22Rv1 (cell line): ENCODE data around the gene EYS.

Experiments
- ZFX ChIP-seq: fragments of 450-650 bp; IDR thresholded peaks from 2 replicates; pipeline ENCODE4 v1.6.1; 2017; ENCODE audit warnings: antibody characterized with exemption, borderline replicate concordance
- TF ChIP-seq, protein P1 (sequence below): fragments of 450-650 bp; IDR thresholded peaks from 2 replicates; pipeline ENCODE4 v1.5.1; 2017; ENCODE audit warnings: mild to moderate bottlenecking

DNA sequence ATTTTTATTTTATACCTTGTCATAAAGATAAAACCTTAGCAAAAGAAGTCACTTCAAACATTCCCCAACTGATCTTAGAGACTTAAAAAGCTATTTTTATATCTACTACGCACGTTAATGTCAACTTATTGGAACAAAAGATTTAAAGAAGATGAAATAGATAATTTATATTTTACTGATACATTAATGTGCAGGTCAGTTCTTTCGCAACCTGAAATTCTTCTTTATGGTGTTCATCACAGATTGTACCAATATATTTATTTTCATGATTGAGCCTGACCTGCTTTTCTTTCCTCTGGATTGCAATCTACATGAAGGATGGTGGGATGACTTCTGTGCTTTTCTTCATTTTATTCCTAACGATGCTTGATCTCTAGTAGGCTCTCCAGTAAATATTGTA lies 1475.1 kb downstream of the EYS start:
- TF ChIP-seq, protein P1, sequence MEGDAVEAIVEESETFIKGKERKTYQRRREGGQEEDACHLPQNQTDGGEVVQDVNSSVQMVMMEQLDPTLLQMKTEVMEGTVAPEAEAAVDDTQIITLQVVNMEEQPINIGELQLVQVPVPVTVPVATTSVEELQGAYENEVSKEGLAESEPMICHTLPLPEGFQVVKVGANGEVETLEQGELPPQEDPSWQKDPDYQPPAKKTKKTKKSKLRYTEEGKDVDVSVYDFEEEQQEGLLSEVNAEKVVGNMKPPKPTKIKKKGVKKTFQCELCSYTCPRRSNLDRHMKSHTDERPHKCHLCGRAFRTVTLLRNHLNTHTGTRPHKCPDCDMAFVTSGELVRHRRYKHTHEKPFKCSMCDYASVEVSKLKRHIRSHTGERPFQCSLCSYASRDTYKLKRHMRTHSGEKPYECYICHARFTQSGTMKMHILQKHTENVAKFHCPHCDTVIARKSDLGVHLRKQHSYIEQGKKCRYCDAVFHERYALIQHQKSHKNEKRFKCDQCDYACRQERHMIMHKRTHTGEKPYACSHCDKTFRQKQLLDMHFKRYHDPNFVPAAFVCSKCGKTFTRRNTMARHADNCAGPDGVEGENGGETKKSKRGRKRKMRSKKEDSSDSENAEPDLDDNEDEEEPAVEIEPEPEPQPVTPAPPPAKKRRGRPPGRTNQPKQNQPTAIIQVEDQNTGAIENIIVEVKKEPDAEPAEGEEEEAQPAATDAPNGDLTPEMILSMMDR: no peak
- no peak for TF ChIP-seq ZFX
